Pancreas (tissue), 10 donors: ENCODE results near the gene CDKN3. TPM values are rescaled to one million over a fixed set of nuclear protein-coding genes. Genes with fewer than 3 reads are reported as not detected.
A peak's percentile ranks its signal among the peaks of the same experiment; 100 is the strongest.
"Not testable (repeated sequence)": the region's sequence is repeated elsewhere in the genome, so short reads cannot be mapped to it uniquely, and the experiment has no call there.

ENCODE experiments used
- ATAC-seq, 4 donors: fragments of 200-7000 bp; cut with Tn5 transposase; one replicate each; pipeline versions ENCODE4 v1.8.0 to v1.9.1; 2020; ENCODE audit warnings: mild to moderate bottlenecking in 4 of 4, moderate library complexity in 4 of 4
- DNase-seq, 6 donors: peaks; one replicate each; pipeline ENCODE4 v3.0.0-alpha.2; 2020
- FAIRE-seq: peaks from 2 replicates; lab custom pipeline; 2012; peaks lifted over from hg19 to GRCh38; lab: Jason Lieb, UNC
- H3K27ac ChIP-seq, 4 donors: fragments of 200-600 bp; sonication (generic); 1 replicate in 3 of 4; 2 replicates in 1 of 4; pipeline versions ENCODE4 v1.5.0 to v1.8.0; 2020
- H3K27me3 ChIP-seq, 4 donors: fragments of 200-600 bp; one replicate each; pipeline ENCODE4 v1.8.0; 2021
- H3K36me3 ChIP-seq, 3 donors: fragments of 200-600 bp; sonication (generic) in 1 of 3; one replicate each; pipeline versions ENCODE4 v1.5.0 to v1.8.0; 2020 to 2021
- H3K4me1 ChIP-seq, 3 donors: fragments of 200-600 bp; one replicate each; pipeline ENCODE4 v1.8.0; 2021
- H3K4me3 ChIP-seq, 4 donors: fragments of 200-600 bp; sonication (generic) in 2 of 4; one replicate each; pipeline versions ENCODE4 v1.5.0 to v1.8.0; 2020 to 2021
- H3K9me3 ChIP-seq, 4 donors: fragments of 200-600 bp; one replicate each; pipeline ENCODE4 v1.8.0; 2021
- WGBS, 2 donors: extraction: QIAGEN DNeasy Blood & Tissue Kit; methylation state at CpG; one replicate each; pipeline ENCODE4 v1.1.7; 2013; 5-methylcytosine and 5-hydroxymethylcytosine counted together
- intact Hi-C, 3 donors: fragments of 100-400 bp; cut with DNase I; formaldehyde crosslinking; loops; one replicate each; pipeline versions ENCODE4 v1.11.1 to v1.14.2; 2022
- polyA plus RNA-seq, 2 donors: library from polyadenylated mRNA; stranded (reverse); fragments of 200-250 nt; gene quantifications; one replicate each; pipeline ENCODE4 v1.2.3, GENCODE V29; 2013
- total RNA-seq, 6 donors: library from RNA; stranded (reverse); fragmentation: NEBNext Ultra II Directional in 4 of 6; extraction: Animal tissue kit (Norgen Biotek cat#: 25700) in 4 of 6; gene quantifications; one replicate each; pipeline versions ENCODE4 v1.2.1 to v1.2.4, GENCODE V29; 2021 to 2023
- TF ChIP-seq, protein P1 (sequence below), 4 donors: fragments of 200-600 bp; sonication (generic) in 3 of 4; IDR thresholded peaks; one replicate each; pipeline versions ENCODE4 v1.5.0 to v1.8.0; 2021; ENCODE audit warnings: antibody characterized with exemption in 4 of 4
- donor health status: healthy with polysubstance abuse.
- donor health status: DM: no; HTN: no; CAD: no; lungs with moderate emphysema.
- donor health status: DM: no; HTN: no; CAD: no.
- donor health status: control.
- donor health status: control.
- donor health status: Bipolar disorder and iron deficiency.
- donor health status: DM: yes; HTN: yes; CAD: no.
- donor health status: DM: no; HTN: no; CAD: no.
- donor health status: DM: no; HTN: no; CAD: no.
- donor health status: DM: yes; HTN: yes; CAD: no.

CDKN3 gene
- total and polyA plus RNA-seq, 8 donors = 0.61 to 1.6 (median 1.0) TPM; not detected in 1

DNA sequence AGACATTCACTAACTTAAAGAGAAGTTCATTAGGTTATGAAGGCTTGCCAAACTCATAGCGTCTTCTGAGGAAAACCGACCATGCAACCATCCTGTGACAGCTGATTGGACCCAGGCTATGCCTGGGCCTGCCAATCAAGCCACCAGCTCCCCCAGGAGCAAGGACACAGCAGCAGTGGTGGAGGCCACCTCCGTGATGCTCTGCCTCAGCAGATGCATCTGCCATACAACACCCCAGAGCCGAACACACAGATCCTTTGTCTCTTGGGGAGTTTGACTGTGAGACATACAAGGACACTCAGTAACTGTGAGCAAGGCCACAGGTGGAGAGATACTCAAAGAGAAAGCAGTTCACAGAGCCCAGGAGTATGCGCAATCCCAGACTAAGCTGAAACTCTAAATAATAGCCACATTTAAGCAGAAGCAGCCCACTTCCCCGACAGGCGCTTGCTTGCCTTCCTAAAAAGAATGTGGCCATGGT is 54.4 kb downstream of the CDKN3 start:
- FAIRE-seq = no peak
- no peak overlapping the region for H3K27ac ChIP-seq
- intact Hi-C loops = no loop called here

GRCh38 chr14:54451961-54452360 is 55.2 kb downstream of the CDKN3 start:
- H3K4me3 ChIP-seq = no peak overlapping the region
- TF ChIP-seq, protein P1, sequence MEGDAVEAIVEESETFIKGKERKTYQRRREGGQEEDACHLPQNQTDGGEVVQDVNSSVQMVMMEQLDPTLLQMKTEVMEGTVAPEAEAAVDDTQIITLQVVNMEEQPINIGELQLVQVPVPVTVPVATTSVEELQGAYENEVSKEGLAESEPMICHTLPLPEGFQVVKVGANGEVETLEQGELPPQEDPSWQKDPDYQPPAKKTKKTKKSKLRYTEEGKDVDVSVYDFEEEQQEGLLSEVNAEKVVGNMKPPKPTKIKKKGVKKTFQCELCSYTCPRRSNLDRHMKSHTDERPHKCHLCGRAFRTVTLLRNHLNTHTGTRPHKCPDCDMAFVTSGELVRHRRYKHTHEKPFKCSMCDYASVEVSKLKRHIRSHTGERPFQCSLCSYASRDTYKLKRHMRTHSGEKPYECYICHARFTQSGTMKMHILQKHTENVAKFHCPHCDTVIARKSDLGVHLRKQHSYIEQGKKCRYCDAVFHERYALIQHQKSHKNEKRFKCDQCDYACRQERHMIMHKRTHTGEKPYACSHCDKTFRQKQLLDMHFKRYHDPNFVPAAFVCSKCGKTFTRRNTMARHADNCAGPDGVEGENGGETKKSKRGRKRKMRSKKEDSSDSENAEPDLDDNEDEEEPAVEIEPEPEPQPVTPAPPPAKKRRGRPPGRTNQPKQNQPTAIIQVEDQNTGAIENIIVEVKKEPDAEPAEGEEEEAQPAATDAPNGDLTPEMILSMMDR (IDR thresholded peaks at IDR 0.05) = no peak
- DNase-seq (no peak), ATAC-seq (no peak), FAIRE-seq (no peak)
- 75 to 88% methylated on average over 3 of the region's 3 CpGs for WGBS, 2 donors
- intact Hi-C loops = no loop called here
- no peaks in the 10 kb centered on the region for H3K36me3 ChIP-seq
- no peak overlapping the region for H3K27ac ChIP-seq
- H3K4me1 ChIP-seq = no peaks in the 10 kb centered on the region
- H3K9me3 ChIP-seq = no peaks in the 10 kb centered on the region
- peaks cover 0 to 54% (median 11%) of the 10 kb centered on the region in 4 donors for H3K27me3 ChIP-seq

More for the DNA sequence above, 54.4 kb downstream of the CDKN3 start:
- Histone ChIP-seq H3K36me3 (no peaks in the 10 kb centered on the region), H3K4me1 (no peaks in the 10 kb centered on the region), H3K9me3 (no peaks in the 10 kb centered on the region), H3K4me3 (no peak overlapping the region), H3K27me3 (peaks cover 0 to 46% (median 11%) of the 10 kb centered on the region in 4 donors)
- TF ChIP-seq, protein P1 (IDR thresholded peaks at IDR 0.05) = no peak
- no peak for ATAC-seq
- 88 to 89% methylated on average over 7 of the region's 7 CpGs for WGBS, 2 donors
- DNase-seq = no peak

DNA sequence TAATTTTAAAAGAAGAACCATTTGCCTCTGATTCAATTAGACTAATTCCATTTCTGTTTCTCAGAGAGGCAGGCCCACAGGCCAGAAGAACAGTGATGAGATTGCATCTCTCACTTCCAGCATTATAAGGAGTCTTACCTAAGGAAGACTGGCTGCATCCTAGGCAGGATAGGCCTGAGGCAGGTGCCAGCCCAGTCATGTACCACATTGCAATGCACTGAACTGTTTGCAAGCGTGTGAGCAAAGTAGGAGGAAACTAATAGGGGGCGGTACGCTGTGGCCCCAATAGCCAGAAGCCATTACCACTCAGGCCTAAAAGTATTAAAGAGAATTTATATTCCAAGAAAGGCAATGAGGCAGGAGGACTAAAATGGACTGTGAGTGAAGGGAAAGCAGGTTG is 56.4 kb downstream of the CDKN3 start:
- H3K36me3 ChIP-seq = no peaks in the 10 kb centered on the region
- WGBS, 2 donors = 82 to 99% methylated on average over 3 of the region's 3 CpGs
- intact Hi-C loops = no loop called here
- ATAC-seq = no peak
- TF ChIP-seq, protein P1 (IDR thresholded peaks at IDR 0.05) = no peak
- H3K27ac ChIP-seq = no peak overlapping the region
- DNase-seq = no peak
- no peaks in the 10 kb centered on the region for H3K9me3 ChIP-seq
- H3K4me3 ChIP-seq = no peak overlapping the region
- H3K27me3 ChIP-seq = peaks cover 0 to 50% (median 11%) of the 10 kb centered on the region in 4 donors
- no peaks in the 10 kb centered on the region for H3K4me1 ChIP-seq
- FAIRE-seq = no peak

- H3K27ac ChIP-seq, H3K9me3 ChIP-seq, FAIRE-seq, H3K36me3 ChIP-seq, H3K4me1 ChIP-seq, H3K4me3 ChIP-seq, DNase-seq, ATAC-seq, intact Hi-C loops: not testable (repeated sequence)
- H3K27me3 ChIP-seq = peaks cover 0 to 46% (median 11%) of the 10 kb centered on the region in 4 donors
- WGBS, 2 donors = 76 to 90% methylated on average over 5 of the region's 5 CpGs
These were observed 57.2 kb downstream of the CDKN3 start for GRCh38 chr14:54453990-54454389.

DNA sequence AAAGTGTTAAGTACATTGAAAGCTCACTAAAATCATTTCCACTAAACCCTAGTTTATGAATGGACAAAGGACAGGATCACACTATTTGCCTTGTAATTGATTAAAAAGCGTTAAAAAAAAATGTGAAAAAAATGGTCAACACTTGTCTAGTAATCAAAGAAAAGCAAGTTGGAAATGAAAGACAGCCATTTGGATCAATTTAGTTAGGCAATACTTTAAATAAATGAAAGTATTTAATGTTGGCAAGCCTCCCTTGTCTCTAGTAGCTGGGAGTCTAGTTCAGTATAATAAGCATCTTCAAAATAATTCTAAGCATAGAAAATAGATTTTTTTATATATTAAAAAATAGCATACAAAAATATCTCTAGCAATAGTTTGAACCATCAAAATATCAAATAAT is 58.6 kb downstream of the CDKN3 start:
- Histone ChIP-seq H3K4me3 (no peak overlapping the region), H3K27me3 (peaks cover 0 to 48% (median 8%) of the 10 kb centered on the region in 4 donors), H3K9me3 (no peaks in the 10 kb centered on the region), H3K27ac (no peak overlapping the region), H3K4me1 (no peaks in the 10 kb centered on the region), H3K36me3 (no peaks in the 10 kb centered on the region)
- FAIRE-seq (no peak), ATAC-seq (no peak), DNase-seq (no peak)
- intact Hi-C loops = no loop called here
- 26 to 29% methylated on average over 1 of the region's 1 CpG for WGBS, 2 donors
- TF ChIP-seq, protein P1 (IDR thresholded peaks at IDR 0.05) = no peak

GRCh38 chr14:54456820-54457608 is 60.2 kb downstream of the CDKN3 start:
- WGBS, 2 donors = 54 to 60% methylated on average over 1 of the region's 1 CpG
- H3K27me3 ChIP-seq = peaks cover 0 to 55% (median 10%) of the 10 kb centered on the region in 4 donors
- H3K36me3 ChIP-seq, H3K4me3 ChIP-seq, H3K27ac ChIP-seq, ATAC-seq, H3K9me3 ChIP-seq, H3K4me1 ChIP-seq, DNase-seq, intact Hi-C loops: not testable (repeated sequence)
- peak; percentile 5 for FAIRE-seq
